HL-60 (cell line): ENCODE results near the gene SAMD14.

ENCODE experiments used
- CTCF ChIP-seq: IDR thresholded peaks from one replicate; pipeline ENCODE4 v1.5.1; 2011; ENCODE audit warnings: low read length, control low read depth, inconsistent platforms; ENCODE audit not compliant: insufficient read depth
- GABPA ChIP-seq: IDR thresholded peaks from 2 replicates; pipeline ENCODE4 v1.6.1; 2012; ENCODE audit warnings: low read depth
- POLR2AphosphoS5 ChIP-seq: IDR thresholded peaks from 2 replicates; pipeline ENCODE4 v1.6.1; 2012; ENCODE audit warnings: low read depth
- REST ChIP-seq: IDR thresholded peaks from 2 replicates; pipeline ENCODE4 v1.6.1; 2012; ENCODE audit warnings: low read depth; ENCODE audit not compliant: insufficient replicate concordance
- SPI1 ChIP-seq: IDR thresholded peaks from 2 replicates; pipeline ENCODE4 v1.6.1; 2012; ENCODE audit warnings: low read depth, mild to moderate bottlenecking, borderline replicate concordance

GRCh38 chr17:50097455-50097854, 32.5 kb downstream of the SAMD14 start:
- TF ChIP-seq POLR2AphosphoS5, result no peak
- TF ChIP-seq CTCF, result no peak
- TF ChIP-seq GABPA, result no peak
- no peak for TF ChIP-seq REST
- TF ChIP-seq SPI1, result no peak
